ENCODE data around the gene RPA3. TPM values are rescaled to one million over a fixed set of nuclear protein-coding genes. Genes with fewer than 3 reads are reported as not detected.

Gene RPA3
- total RNA-seq: 28.4 and 30.0 TPM in 2 replicates

GRCh38 chr7:7718492-7718891, at the start of gene RPA3:
RPA3 (minus strand) TSS chr7:7718607; CDS start chr7:7640418, 78,189 bp downstream.

GRCh38 chr7:7640221-7641128, 77.9 kb downstream of the RPA3 start, which contains the start of gene UMAD1:
UMAD1 (plus strand) TSS chr7:7640752; CDS start chr7:7673372, 32,620 bp downstream.

Other genes starting within 250 kb of the RPA3 start
- gene COL28A1, start 182.7 kb downstream of the RPA3 start, total RNA-seq: not detected in 2 replicates
- 13.7 and 24.9 TPM in 2 replicates for gene MIOS, start 151.7 kb downstream of the RPA3 start, total RNA-seq
- 4.1 and 6.8 TPM in 2 replicates for gene UMAD1, start 77.9 kb downstream of the RPA3 start, total RNA-seq

All from mammary microvascular endothelial cell (primary cell).